ENCODE measurements around the gene HDHD5.

HDHD5 gene

DNA sequence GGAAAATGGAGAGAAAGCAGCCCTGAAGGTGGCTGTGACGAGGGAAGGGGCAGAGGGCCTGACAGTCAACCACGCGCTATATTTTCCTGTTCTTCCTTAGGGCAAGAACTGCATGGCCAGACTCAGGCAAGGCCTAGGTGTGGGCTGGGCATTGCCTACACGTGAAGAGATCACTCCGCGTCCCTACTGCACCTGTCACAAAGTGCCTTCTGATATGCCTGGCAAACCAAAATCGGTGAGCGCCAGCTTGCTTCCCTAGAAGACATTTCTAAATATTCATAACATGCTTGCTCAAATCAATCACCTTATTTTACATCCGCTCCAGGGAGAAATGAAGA is 44.2 kb downstream of the HDHD5 start:
- TF ChIP-seq, protein P1, sequence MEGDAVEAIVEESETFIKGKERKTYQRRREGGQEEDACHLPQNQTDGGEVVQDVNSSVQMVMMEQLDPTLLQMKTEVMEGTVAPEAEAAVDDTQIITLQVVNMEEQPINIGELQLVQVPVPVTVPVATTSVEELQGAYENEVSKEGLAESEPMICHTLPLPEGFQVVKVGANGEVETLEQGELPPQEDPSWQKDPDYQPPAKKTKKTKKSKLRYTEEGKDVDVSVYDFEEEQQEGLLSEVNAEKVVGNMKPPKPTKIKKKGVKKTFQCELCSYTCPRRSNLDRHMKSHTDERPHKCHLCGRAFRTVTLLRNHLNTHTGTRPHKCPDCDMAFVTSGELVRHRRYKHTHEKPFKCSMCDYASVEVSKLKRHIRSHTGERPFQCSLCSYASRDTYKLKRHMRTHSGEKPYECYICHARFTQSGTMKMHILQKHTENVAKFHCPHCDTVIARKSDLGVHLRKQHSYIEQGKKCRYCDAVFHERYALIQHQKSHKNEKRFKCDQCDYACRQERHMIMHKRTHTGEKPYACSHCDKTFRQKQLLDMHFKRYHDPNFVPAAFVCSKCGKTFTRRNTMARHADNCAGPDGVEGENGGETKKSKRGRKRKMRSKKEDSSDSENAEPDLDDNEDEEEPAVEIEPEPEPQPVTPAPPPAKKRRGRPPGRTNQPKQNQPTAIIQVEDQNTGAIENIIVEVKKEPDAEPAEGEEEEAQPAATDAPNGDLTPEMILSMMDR (IDR thresholded peaks at IDR 0.05; ENCODE audit: extremely low read depth, missing control alignments): no peak
- no peak for DNase-seq (ENCODE audit: low spot score)

DNA sequence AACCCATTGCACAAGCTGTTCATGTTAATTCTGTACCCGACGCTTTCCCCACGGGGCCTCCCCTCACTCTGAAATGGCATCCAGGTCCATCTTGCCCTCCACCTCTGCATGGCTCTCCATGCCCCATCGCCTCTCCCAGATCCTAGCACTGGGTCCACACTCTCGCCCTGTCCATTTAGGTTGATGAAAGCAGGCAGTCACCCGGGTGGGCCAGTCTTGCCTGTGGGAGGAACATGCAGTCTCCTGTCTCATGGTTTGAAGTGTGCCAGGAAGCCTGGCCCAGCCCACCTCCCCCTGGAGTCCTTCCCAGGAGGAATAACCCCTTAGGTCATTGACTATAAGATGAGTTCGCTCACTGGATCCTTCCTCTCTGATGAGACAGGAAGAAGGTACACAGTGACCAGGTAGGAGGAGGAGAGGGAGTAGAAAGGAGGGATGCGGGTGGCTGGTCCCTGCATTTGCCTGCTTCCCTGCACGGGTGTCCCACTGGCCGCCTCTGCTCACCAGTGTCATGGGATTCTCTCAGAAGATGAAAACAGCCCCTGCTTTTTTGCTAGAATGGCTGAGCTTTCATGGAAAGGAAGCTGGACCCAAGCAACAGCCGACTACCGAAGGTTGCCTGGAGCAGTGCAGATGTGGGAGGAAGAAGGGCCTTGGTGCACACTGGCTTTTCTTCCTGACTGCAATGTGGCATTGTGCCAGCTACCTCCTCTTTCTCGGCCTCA is 44.7 kb downstream of the HDHD5 start:
- DNase-seq (ENCODE audit: low spot score): no peak
- TF ChIP-seq, protein P1 (IDR thresholded peaks at IDR 0.05; ENCODE audit: extremely low read depth, missing control alignments): no peak

DNA sequence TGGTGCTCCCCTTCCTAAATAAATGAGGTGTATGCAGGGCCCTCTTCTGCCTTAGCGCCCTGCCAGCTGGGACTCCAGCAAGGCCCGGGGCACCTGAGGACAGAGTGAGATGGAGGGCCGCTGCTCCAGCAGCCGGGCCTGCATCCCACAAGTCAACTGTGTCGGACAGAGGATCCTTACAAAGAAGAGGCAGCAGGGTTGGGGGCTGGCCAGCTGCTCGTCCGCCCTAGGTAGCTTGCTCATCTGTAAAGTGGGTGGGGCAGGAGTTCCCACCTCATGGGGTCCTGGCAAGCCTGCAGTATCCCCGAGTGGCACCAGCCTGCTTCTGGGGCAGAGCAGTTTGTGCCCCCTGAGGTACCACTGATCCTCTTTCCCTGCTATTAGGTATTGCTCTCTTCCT is 45.5 kb downstream of the HDHD5 start:
- DNase-seq (ENCODE audit: low spot score): no peak
- TF ChIP-seq, protein P1 (IDR thresholded peaks at IDR 0.05; ENCODE audit: extremely low read depth, missing control alignments): no peak

DNA sequence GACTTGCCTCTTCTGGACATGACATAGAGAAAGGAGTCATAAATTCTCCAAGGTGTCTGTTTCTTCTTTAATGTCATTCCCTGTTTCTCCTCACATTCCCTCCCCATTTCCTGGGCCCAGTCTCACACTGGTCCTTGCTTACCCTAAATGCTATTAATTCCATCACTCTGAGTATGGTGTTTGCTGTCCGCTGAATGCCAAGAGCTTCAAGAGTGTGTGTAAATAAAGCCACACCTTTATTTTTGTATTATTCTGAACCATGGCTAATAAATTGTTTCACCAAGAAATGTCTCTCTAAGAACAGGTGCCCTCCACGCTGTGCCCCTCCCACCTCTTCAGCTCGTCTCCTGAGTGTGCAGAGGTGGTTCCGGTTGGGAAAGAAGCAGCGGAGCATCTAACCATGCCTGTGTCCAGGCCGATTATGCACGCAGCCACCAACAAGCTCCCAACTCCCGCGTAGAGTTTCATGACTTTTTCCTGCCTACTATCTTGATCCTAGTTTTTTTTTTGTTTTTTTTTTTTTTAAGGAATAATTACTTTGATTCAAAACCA is 46.5 kb downstream of the HDHD5 start:
- DNase-seq (ENCODE audit: low spot score): no peak
- TF ChIP-seq, protein P1 (IDR thresholded peaks at IDR 0.05; ENCODE audit: extremely low read depth, missing control alignments): no peak

DNA sequence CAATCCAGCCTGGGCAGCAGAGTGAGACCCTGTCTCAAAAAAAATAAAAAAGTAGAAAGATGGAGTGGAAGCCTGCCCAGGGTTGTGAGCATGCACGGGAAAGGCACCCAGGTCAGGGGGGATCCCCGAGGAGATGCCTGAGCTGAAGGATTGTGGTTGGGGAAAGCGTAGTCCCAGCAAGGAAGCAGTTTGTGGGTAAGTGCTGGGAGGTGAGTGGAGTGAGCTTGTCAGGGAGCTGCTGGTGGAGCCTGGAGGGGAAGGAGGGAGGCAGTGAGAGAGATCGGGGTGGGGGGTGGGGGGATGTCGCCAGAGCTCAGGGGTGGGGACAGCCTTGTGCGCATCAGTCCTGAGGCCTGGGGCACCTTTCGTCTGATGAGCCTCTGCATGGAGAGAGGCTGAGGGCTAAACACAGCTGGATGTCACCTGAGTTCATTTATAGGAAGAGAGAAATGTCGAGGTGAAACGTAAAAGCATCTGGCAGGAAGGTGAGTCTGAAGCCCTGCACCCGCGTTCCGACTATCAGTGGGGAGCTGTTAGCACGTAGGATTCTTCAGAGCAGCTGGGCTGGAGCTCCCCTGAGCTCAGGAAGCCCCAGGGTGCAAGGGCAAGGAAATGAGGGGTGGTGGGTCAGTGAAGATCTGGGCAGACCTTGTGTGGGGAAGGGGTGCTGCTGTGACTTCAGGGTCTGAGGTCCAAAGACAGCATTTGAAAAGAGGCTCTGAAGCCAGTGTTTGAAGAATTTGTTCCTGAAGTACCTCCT is 48.1 kb downstream of the HDHD5 start:
- TF ChIP-seq, protein P1 (IDR thresholded peaks at IDR 0.05; ENCODE audit: extremely low read depth, missing control alignments): no peak
- DNase-seq (ENCODE audit: low spot score): no peak

DNA sequence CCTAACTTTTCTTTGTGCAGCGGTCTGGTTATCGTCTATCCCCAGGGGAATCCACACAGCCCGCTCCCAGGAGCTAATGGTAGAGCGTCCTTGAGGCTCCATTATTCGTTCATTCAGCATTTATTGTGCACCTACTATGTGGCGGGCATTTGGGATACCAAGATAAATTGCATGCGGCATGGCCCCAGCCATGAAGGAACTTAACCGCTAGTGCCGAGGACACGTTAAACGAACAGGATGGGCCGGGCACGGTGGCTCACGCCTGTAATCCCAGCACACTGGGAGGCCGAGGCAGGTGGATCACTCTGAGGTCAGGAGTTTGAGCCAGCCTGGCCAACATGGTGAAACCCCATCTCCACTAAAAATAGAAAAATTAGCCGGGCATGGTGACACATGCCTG is 49.1 kb downstream of the HDHD5 start:
- DNase-seq (ENCODE audit: low spot score): no peak
- TF ChIP-seq, protein P1 (IDR thresholded peaks at IDR 0.05; ENCODE audit: extremely low read depth, missing control alignments): no peak
